ENCODE results near the gene RIMBP2.

RIMBP2 gene

GRCh38 chr12:130441771-130442760, 274.0 kb downstream of the RIMBP2 start:
- no peak for TF ChIP-seq CTCF (IDR thresholded peaks at IDR 0.05; ENCODE audit: low read depth, low read length, missing control alignments)
- no peak overlapping the region for H3K4me3 ChIP-seq (replicated peaks; ENCODE audit: low read depth, low read length)
- no peak for DNase-seq (ENCODE audit: extremely low read depth, low read depth)

- no peak for DNase-seq (ENCODE audit: extremely low read depth, low read depth)
- TF ChIP-seq CTCF (IDR thresholded peaks at IDR 0.05; ENCODE audit: low read depth, low read length, missing control alignments): no peak
- no peak overlapping the region for H3K4me3 ChIP-seq (replicated peaks; ENCODE audit: low read depth, low read length)
Observed at GRCh38 chr12:130440411-130441080, 275.6 kb downstream of the RIMBP2 start.

GRCh38 chr12:130439250-130439649, 276.8 kb downstream of the RIMBP2 start:
- DNase-seq (ENCODE audit: extremely low read depth, low read depth): no peak
- no peak overlapping the region for H3K4me3 ChIP-seq (replicated peaks; ENCODE audit: low read depth, low read length)
- no peak for TF ChIP-seq CTCF (IDR thresholded peaks at IDR 0.05; ENCODE audit: low read depth, low read length, missing control alignments)

GRCh38 chr12:130438711-130439110, 277.4 kb downstream of the RIMBP2 start:
- no peak for TF ChIP-seq CTCF (IDR thresholded peaks at IDR 0.05; ENCODE audit: low read depth, low read length, missing control alignments)
- H3K4me3 ChIP-seq (replicated peaks; ENCODE audit: low read depth, low read length): no peak overlapping the region
- no peak for DNase-seq (ENCODE audit: extremely low read depth, low read depth)

- TF ChIP-seq CTCF (IDR thresholded peaks at IDR 0.05; ENCODE audit: low read depth, low read length, missing control alignments): no peak
- no peak overlapping the region for H3K4me3 ChIP-seq (replicated peaks; ENCODE audit: low read depth, low read length)
- no peak for DNase-seq (ENCODE audit: extremely low read depth, low read depth)
Observed at GRCh38 chr12:130438243-130438620, 277.9 kb downstream of the RIMBP2 start.

- TF ChIP-seq CTCF (IDR thresholded peaks at IDR 0.05; ENCODE audit: low read depth, low read length, missing control alignments): no peak
- DNase-seq (ENCODE audit: extremely low read depth, low read depth): no peak
Observed at GRCh38 chr12:130437555-130438242, 278.4 kb downstream of the RIMBP2 start.

More at GRCh38 chr12:130437555-130438242, 278.4 kb downstream of the RIMBP2 start:
- H3K4me3 ChIP-seq (replicated peaks; ENCODE audit: low read depth, low read length): no peak overlapping the region

Measured in HFF-Myc (cell line).